DOHH2 (cell line): ENCODE results near the gene RRAS2.

Experiments
- H3F3A ChIP-seq: fragments of 200-600 bp; sonication (generic), shearing (Covaris generic); 2 replicates; pipeline ENCODE4 v1.6.0; 2016; ENCODE audit warnings: antibody characterized with exemption, mild to moderate bottlenecking; ENCODE audit not compliant: control insufficient read depth, insufficient read depth
- H3K27ac ChIP-seq: fragments of 200-600 bp; sonication (generic); 2 replicates; pipeline ENCODE4 v1.5.1; 2014; ENCODE audit warnings: low read depth, mild to moderate bottlenecking, low read length, moderate library complexity
- H3K27me3 ChIP-seq: fragments of 200-600 bp; sonication (generic); 2 replicates; pipeline ENCODE4 v1.6.1; 2014; ENCODE audit warnings: mild to moderate bottlenecking, low read length, mixed read lengths; ENCODE audit not compliant: control insufficient read depth
- H3K36me3 ChIP-seq: fragments of 200-600 bp; sonication (generic); 2 replicates; pipeline ENCODE4 v1.6.1; 2014; ENCODE audit warnings: mild to moderate bottlenecking, low read length, moderate library complexity, mixed read lengths; ENCODE audit not compliant: control insufficient read depth
- H3K4me1 ChIP-seq: fragments of 200-600 bp; sonication (generic); 2 replicates; pipeline ENCODE4 v1.6.1; 2014; ENCODE audit warnings: mild to moderate bottlenecking, low read length, mixed read lengths; ENCODE audit not compliant: control insufficient read depth
- H3K4me2 ChIP-seq: fragments of 200-600 bp; sonication (generic); 2 replicates; pipeline ENCODE4 v1.6.0; 2014; ENCODE audit warnings: mild to moderate bottlenecking, low read length, moderate library complexity
- H3K4me3 ChIP-seq: fragments of 200-600 bp; sonication (generic); 2 replicates; pipeline ENCODE4 v1.5.1; 2014; ENCODE audit warnings: mild to moderate bottlenecking, low read length, mixed read lengths
- H3K79me2 ChIP-seq: fragments of 200-600 bp; sonication (generic); 2 replicates; pipeline ENCODE4 v1.6.1; 2014; ENCODE audit warnings: mild to moderate bottlenecking, low read length, mixed read lengths; ENCODE audit not compliant: control insufficient read depth
- H3K9me2 ChIP-seq: fragments of 200-600 bp; sonication (generic); replicated peaks from 2 replicates; pipeline ENCODE4 v1.6.1; 2014; ENCODE audit warnings: mild to moderate bottlenecking, low read length, mixed read lengths; ENCODE audit not compliant: control insufficient read depth
- H3K9me3 ChIP-seq: fragments of 200-600 bp; sonication (generic); 2 replicates; pipeline ENCODE4 v1.6.1; 2014; ENCODE audit warnings: antibody characterized with exemption, low read length, mixed read lengths; ENCODE audit not compliant: control insufficient read depth, insufficient read depth
- H4K20me1 ChIP-seq: fragments of 200-600 bp; sonication (generic); 2 replicates; pipeline ENCODE4 v1.6.0; 2014; ENCODE audit warnings: low read depth, mild to moderate bottlenecking, antibody characterized with exemption, low read length, moderate library complexity; ENCODE audit not compliant: control insufficient read depth, insufficient read depth
- EZH2phosphoT487 ChIP-seq: fragments of 200-600 bp; sonication (generic); IDR thresholded peaks from 2 replicates; pipeline ENCODE4 v1.6.1; 2017; ENCODE audit warnings: borderline replicate concordance, mild to moderate bottlenecking, antibody characterized with exemption, low read length, moderate library complexity, mixed read lengths
- TF ChIP-seq, protein P1 (sequence below): fragments of 200-600 bp; sonication (generic); IDR thresholded peaks from one replicate; pipeline ENCODE4 v1.5.1; 2014; ENCODE audit warnings: antibody characterized with exemption, mild to moderate bottlenecking, low read depth, low read length; ENCODE audit not compliant: poor library complexity, severe bottlenecking

RRAS2 gene

DNA sequence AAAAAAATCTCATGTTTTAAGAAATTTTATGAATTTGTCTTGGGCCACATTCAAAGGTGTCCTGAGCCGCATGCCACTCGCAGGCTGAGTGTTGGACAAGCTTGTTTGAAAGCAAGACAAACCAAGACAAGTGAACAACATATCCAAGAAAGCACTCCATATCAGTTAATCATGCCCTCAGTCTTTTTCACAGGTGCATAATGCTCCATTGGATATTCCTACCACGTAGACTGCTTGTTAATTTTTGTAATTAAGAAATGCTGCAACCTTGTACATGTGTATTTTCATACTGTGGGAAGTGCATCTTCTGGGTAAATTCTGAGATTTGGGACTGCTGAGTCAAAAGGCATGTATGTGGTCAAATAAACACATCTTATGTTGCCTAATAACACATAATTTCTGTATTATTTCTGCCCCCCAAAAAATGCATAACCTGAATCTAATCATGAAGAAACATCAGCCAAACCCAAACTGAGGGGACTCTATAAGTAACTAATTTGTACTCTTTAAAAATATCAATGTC is 8.2 kb downstream of the RRAS2 start:
- Histone ChIP-seq H3K27me3 (no peaks in the 10 kb centered on the region), H3K4me3 (no peak overlapping the region), H3K9me3 (peaks cover 11% of the 10 kb centered on the region; the same call in 1 of the 2 replicates), H3F3A (no peaks in the 10 kb centered on the region), H4K20me1 (0 out of 2 replicates have a peak, but pooled peaks cover 6% of the 10 kb centered on the region), H3K36me3 (peaks cover 36% of the 10 kb centered on the region), H3K79me2 (peaks cover 98% of the 10 kb centered on the region), H3K4me2 (no peak overlapping the region), H3K27ac (no peak overlapping the region), H3K9me2 (no peaks in the 10 kb centered on the region), H3K4me1 (peaks cover 35% of the 10 kb centered on the region)
- TF ChIP-seq, protein P1, sequence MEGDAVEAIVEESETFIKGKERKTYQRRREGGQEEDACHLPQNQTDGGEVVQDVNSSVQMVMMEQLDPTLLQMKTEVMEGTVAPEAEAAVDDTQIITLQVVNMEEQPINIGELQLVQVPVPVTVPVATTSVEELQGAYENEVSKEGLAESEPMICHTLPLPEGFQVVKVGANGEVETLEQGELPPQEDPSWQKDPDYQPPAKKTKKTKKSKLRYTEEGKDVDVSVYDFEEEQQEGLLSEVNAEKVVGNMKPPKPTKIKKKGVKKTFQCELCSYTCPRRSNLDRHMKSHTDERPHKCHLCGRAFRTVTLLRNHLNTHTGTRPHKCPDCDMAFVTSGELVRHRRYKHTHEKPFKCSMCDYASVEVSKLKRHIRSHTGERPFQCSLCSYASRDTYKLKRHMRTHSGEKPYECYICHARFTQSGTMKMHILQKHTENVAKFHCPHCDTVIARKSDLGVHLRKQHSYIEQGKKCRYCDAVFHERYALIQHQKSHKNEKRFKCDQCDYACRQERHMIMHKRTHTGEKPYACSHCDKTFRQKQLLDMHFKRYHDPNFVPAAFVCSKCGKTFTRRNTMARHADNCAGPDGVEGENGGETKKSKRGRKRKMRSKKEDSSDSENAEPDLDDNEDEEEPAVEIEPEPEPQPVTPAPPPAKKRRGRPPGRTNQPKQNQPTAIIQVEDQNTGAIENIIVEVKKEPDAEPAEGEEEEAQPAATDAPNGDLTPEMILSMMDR: no peak
- no peak for TF ChIP-seq EZH2phosphoT487

DNA sequence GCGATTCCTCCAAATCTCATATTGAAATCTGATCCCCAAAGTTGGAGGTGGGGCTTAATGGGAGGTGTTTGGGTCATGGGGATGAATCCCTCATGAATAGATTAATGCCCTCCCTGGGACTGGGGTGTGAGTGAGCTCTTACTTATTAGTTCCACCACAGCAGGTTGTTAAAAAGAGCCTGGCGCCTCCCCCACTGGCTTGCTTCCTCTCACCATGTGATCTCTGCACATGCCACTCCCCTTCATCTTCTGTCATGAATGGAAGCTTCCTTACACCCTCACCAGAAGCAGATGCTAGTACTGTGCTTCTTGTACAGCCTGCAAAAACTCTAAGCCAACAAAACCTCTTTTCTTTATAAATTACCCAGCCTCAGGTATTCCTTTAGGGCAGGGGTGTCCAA is 8.8 kb downstream of the RRAS2 start:
- H3F3A ChIP-seq: no peaks in the 10 kb centered on the region
- peaks cover 98% of the 10 kb centered on the region for H3K79me2 ChIP-seq
- H3K4me1 ChIP-seq: peaks cover 36% of the 10 kb centered on the region
- H3K9me3 ChIP-seq: peaks cover 14% of the 10 kb centered on the region; the same call in 1 of the 2 replicates
- 0 out of 2 replicates have a peak, but pooled peaks cover 6% of the 10 kb centered on the region for H4K20me1 ChIP-seq
- no peaks in the 10 kb centered on the region for H3K9me2 ChIP-seq
- H3K27ac ChIP-seq: no peak overlapping the region
- no peak for TF ChIP-seq EZH2phosphoT487
- TF ChIP-seq, protein P1: no peak
- H3K4me3 ChIP-seq: no peak overlapping the region
- H3K36me3 ChIP-seq: peaks cover 39% of the 10 kb centered on the region
- H3K4me2 ChIP-seq: no peak overlapping the region
- no peaks in the 10 kb centered on the region for H3K27me3 ChIP-seq

DNA sequence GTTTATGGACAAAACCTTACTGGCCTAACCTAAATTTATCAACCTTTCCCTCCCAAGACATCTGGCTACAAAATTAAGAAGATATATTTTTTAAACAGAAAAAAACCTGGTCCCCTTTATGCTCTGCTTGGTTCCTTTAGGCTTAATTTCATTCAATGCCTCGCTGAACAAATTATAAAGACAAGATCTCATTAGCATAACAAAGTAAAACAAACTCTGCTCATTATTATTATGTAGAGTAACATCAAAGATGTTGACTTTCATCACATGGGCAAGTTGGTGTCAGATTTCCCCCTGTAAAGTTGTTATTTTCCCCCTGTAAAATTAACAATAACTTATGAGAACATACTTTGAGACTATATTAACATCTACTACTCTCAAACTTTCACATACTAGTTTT is 11.0 kb downstream of the RRAS2 start:
- peaks cover 52% of the 10 kb centered on the region for H3K4me1 ChIP-seq
- H3K36me3 ChIP-seq: peaks cover 37% of the 10 kb centered on the region
- H4K20me1 ChIP-seq: 0 out of 2 replicates have a peak, but pooled peaks cover 6% of the 10 kb centered on the region
- H3K9me3 ChIP-seq: peaks cover 14% of the 10 kb centered on the region; the same call in 1 of the 2 replicates
- no peak overlapping the region for H3K4me3 ChIP-seq
- no peaks in the 10 kb centered on the region for H3K27me3 ChIP-seq
- no peaks in the 10 kb centered on the region for H3F3A ChIP-seq
- no peak for TF ChIP-seq EZH2phosphoT487
- TF ChIP-seq, protein P1: no peak
- peaks cover 98% of the 10 kb centered on the region for H3K79me2 ChIP-seq
- no peak overlapping the region for H3K27ac ChIP-seq
- H3K9me2 ChIP-seq: no peaks in the 10 kb centered on the region
- H3K4me2 ChIP-seq: 0 out of 2 replicates have a peak overlapping the region, but pooled peaks have one; percentile 8
